K562 (cell line): ENCODE measurements around the gene FAM131C. TPM values are rescaled to one million over a fixed set of nuclear protein-coding genes. Genes with fewer than 3 reads are reported as not detected.

ENCODE experiments used
- ATAC-seq: fragments of 200-7000 bp; cut with Tn5 transposase; 3 replicates; pipeline ENCODE4 v1.9.1; 2020; ENCODE audit warnings: moderate library complexity
- BruUV-seq: library from RNA; stranded (reverse); fragments of 400-500 nt; replicated peaks from 2 replicates; lab custom pipeline; 2021; lab: Mats Ljungman, UMichigan
- CTCF ChIA-PET: fragments of 300-600 bp; formaldehyde crosslinking; extraction: SDS; loops from one replicate; lab custom pipeline; 2021; ENCODE audit warnings: low intra/inter-chr PET ratio; lab: Yijun Ruan, JAX
- POLR2A ChIA-PET: fragments of 300-600, 350-650 bp; sonication (Branson Sonifier 250); formaldehyde crosslinking; extraction: SDS; loops from one replicate; lab custom pipeline; 2021; ENCODE audit warnings: antibody characterized with exemption, inconsistent platforms; lab: Yijun Ruan, JAX
- DNase-seq, 4 experiments: peaks; one replicate each; pipeline versions ENCODE4 v3.0.0 to v3.0.0-alpha.2; 2011 to 2018; ENCODE audit warnings: low spot score in 3 of 4, mixed read lengths in 3 of 4; ENCODE audit errors: extremely low read depth in 1 of 4
- FAIRE-seq: peaks from 2 replicates; lab custom pipeline; 2011; peaks lifted over from hg19 to GRCh38; lab: Jason Lieb, UNC
- H2AFZ ChIP-seq: 2 replicates; pipeline ENCODE4 v1.6.0; 2011; ENCODE audit warnings: low read depth, low read length, control low read depth, inconsistent platforms
- H3K27ac ChIP-seq: fragments of 200-600 bp; 3 replicates; pipeline ENCODE4 v1.8.0; 2011; ENCODE audit warnings: low read depth, mild to moderate bottlenecking, control low read depth, inconsistent platforms, low read length, moderate library complexity, mixed read lengths; ENCODE audit errors: extremely low read depth
- H3K27me3 ChIP-seq, 2 experiments: fragments of 300-600 bp in 1 of 2; 2 replicates in 1 of 2; 3 replicates in 1 of 2; pipeline versions ENCODE4 v1.6.0 to v1.8.0; 2011; ENCODE audit warnings: inconsistent platforms in 2 of 2, low read length in 2 of 2, mild to moderate bottlenecking in 1 of 2, mixed read lengths in 1 of 2, moderate library complexity in 1 of 2; ENCODE audit not compliant: control insufficient read depth in 2 of 2, insufficient read depth in 2 of 2
- H3K36me3 ChIP-seq: fragments of 300-600 bp; 3 replicates; pipeline ENCODE4 v1.8.0; 2011; ENCODE audit warnings: mild to moderate bottlenecking, low read length, inconsistent platforms; ENCODE audit not compliant: control insufficient read depth, insufficient read depth
- H3K4me1 ChIP-seq, 2 experiments: fragments of 200-600 bp in 1 of 2; replicated peaks in 1 of 2; 2 replicates in 1 of 2; 3 replicates in 1 of 2; pipeline versions ENCODE4 v1.5.1 to v1.8.0; 2011; ENCODE audit warnings: inconsistent platforms in 2 of 2, low read length in 2 of 2, mild to moderate bottlenecking in 1 of 2, mixed read lengths in 1 of 2, moderate library complexity in 1 of 2; ENCODE audit not compliant: control insufficient read depth in 2 of 2, insufficient read depth in 2 of 2
- H3K4me2 ChIP-seq: 2 replicates; pipeline ENCODE4 v1.6.1; 2011; ENCODE audit warnings: low read length, control low read depth, inconsistent platforms, mixed read lengths; ENCODE audit not compliant: insufficient read depth
- H3K4me3 ChIP-seq: fragments of 200-600 bp; sonication (generic), shearing (Covaris generic); 2 replicates; pipeline ENCODE4 v1.5.1; 2016; ENCODE audit warnings: control low read depth, inconsistent platforms
- H3K79me2 ChIP-seq: fragments of 200-600 bp; 3 replicates; pipeline ENCODE4 v1.8.0; 2011; ENCODE audit warnings: low read length, inconsistent platforms; ENCODE audit not compliant: control insufficient read depth, insufficient read depth
- H3K9ac ChIP-seq, 2 experiments: 2 replicates each; pipeline versions ENCODE4 v1.6.0 to v1.6.1; 2011; ENCODE audit warnings: low read depth in 2 of 2, low read length in 2 of 2, control low read depth in 1 of 2, inconsistent platforms in 1 of 2, mild to moderate bottlenecking in 1 of 2, mixed read lengths in 1 of 2; ENCODE audit not compliant: insufficient read depth in 1 of 2
- H3K9me1 ChIP-seq: one replicate; pipeline ENCODE4 v1.6.0; 2011; ENCODE audit warnings: inconsistent platforms, mild to moderate bottlenecking, low read length, moderate library complexity; ENCODE audit not compliant: control insufficient read depth, insufficient read depth
- H3K9me3 ChIP-seq: replicated peaks from 2 replicates; pipeline ENCODE4 v1.5.1; 2011; ENCODE audit warnings: low read depth, low read length, inconsistent platforms; ENCODE audit not compliant: control insufficient read depth, insufficient read depth
- H4K20me1 ChIP-seq: replicated peaks from 2 replicates; pipeline ENCODE4 v1.6.1; 2011; ENCODE audit warnings: low read length, inconsistent platforms, mixed read lengths; ENCODE audit not compliant: control insufficient read depth, insufficient read depth
- CBFA2T2 ChIP-seq: fragments of 450-650 bp; conservative IDR thresholded peaks from 2 replicates; pipeline ENCODE4 v1.6.1; 2017; ENCODE audit warnings: mild to moderate bottlenecking
- CTBP1 ChIP-seq: fragments of 450-650 bp; IDR thresholded peaks from 2 replicates; pipeline ENCODE4 v1.6.1; 2016; ENCODE audit warnings: borderline replicate concordance
- MAFK ChIP-seq: IDR thresholded peaks from 2 replicates; pipeline ENCODE4 v1.6.1; 2011; ENCODE audit warnings: low read length, improper control_type of control experiment
- NFE2 ChIP-seq: IDR thresholded peaks from 2 replicates; pipeline ENCODE4 v1.6.1; 2014; ENCODE audit warnings: antibody characterized with exemption, low read depth
- RERE ChIP-seq: sonication (generic); formaldehyde crosslinking; IDR thresholded peaks from 2 replicates; pipeline ENCODE4 v1.8.0; 2023; ENCODE audit warnings: missing genetic modification reagents, mild to moderate bottlenecking, borderline replicate concordance
- TGIF2 ChIP-seq: sonication (generic); formaldehyde crosslinking; IDR thresholded peaks from 2 replicates; pipeline ENCODE4 v1.8.1; 2022; ENCODE audit warnings: mild to moderate bottlenecking, missing genetic modification reagents, moderate library complexity
- ZBTB40 ChIP-seq, 2 experiments: fragments of 450-650 bp in 1 of 2; sonication (generic) in 1 of 2; formaldehyde crosslinking in 1 of 2; IDR thresholded peaks; 2 replicates each; pipeline versions ENCODE4 v1.7.1 to v1.9.0; 2016 to 2022; ENCODE audit warnings: inconsistent platforms in 1 of 2, mild to moderate bottlenecking in 1 of 2, missing genetic modification reagents in 1 of 2
- ZNF316 ChIP-seq: fragments of 450-650 bp; IDR thresholded peaks from 2 replicates; pipeline ENCODE4 v1.6.1; 2016
- WGBS: fragments of 100-300 bp; shearing (Covaris generic); methylation state at CpG from one replicate; pipeline ENCODE4 v1.1.6; 2016; ENCODE audit warnings: low coverage, mixed read lengths; ENCODE audit not compliant: insufficient coverage; ENCODE audit errors: missing lambda C conversion rate; 5-methylcytosine and 5-hydroxymethylcytosine counted together
- in situ Hi-C: fragments of 300-500 bp; cut with MboI; formaldehyde crosslinking; loops from 4 replicates; pipeline ENCODE4 v1.15.0; 2018; ENCODE audit warnings: inconsistent platforms, mixed read lengths
- intact Hi-C: fragments of 100-400 bp; cut with micrococcal nuclease; formaldehyde crosslinking; loops from 2 replicates; pipeline ENCODE4 v1.14.2; 2022
- polyA plus RNA-seq, 8 experiments: library from polyadenylated mRNA; depleted of rRNA in 4 of 8; stranded (reverse) in 5 of 8; unstranded in 3 of 8; fragments of >200 nt; fragmentation: Nextera tagmentation in 2 of 8; fragmentation: Illumina TruSeq in 1 of 8; extraction: Ambion mirVana in 2 of 8; extraction: Trizol in 1 of 8; gene quantifications; 2 replicates each; pipeline versions ENCODE4 v1.2.1 to v1.2.3, GENCODE V29; 2011 to 2014; ENCODE audit warnings: inconsistent platforms in 1 of 8, missing spikeins in 1 of 8
- total RNA-seq, 7 experiments: library from RNA; depleted of rRNA in 6 of 7; stranded (reverse); fragments of >200 nt in 6 of 7; fragmentation: Illumina TruSeq in 2 of 7; extraction: Trizol in 2 of 7; gene quantifications; 2 replicates each; pipeline versions ENCODE4 v1.2.1 to v1.2.3, GENCODE V29; 2011 to 2021; ENCODE audit warnings: low replicate concordance in 1 of 7

Gene FAM131C
- total and polyA plus RNA-seq, 9 of the 15 experiments (the other 6 are each of a cell fraction or from before 2014, with no cell fraction given): 0.10 to 0.29 (median 0.16) TPM; not detected in 6

- Histone ChIP-seq H3K4me2 (no peak overlapping the region), H3K27me3 (no peaks in the 10 kb centered on the region; a peak in 1 of 5 replicates), H3K4me3 (no peak overlapping the region), H2AFZ (peak overlapping the region; percentile 38; the same call in 1 of the 2 replicates), H3K79me2 (no peaks in the 10 kb centered on the region), H3K36me3 (no peaks in the 10 kb centered on the region), H4K20me1 (no peaks in the 10 kb centered on the region), H3K27ac (no peak overlapping the region), H3K4me1 (peaks cover 10 to 35% of the 10 kb centered on the region in 2 experiments; a peak in 4 of 5 replicates), H3K9ac (peak overlapping the region in 1 of 2 experiments; percentile 67; a peak in 2 of 4 replicates), H3K9me1 (no peaks in the 10 kb centered on the region), H3K9me3 (no peaks in the 10 kb centered on the region)
- intact Hi-C loops (no loop called here), in situ Hi-C loops (no loop called here)
- peak; percentile 57 for ATAC-seq
- BruUV-seq: no TSS peak
- FAIRE-seq: peak; percentile 61
- CTCF ChIA-PET: no interaction called here
- peak in 2 of 4 experiments; percentile 45 to 48 for DNase-seq
- POLR2A ChIA-PET: interaction anchor here (0.6 to 1.1 kb wide), 2 partner anchors 10 to 55 kb away, joined by 3 to 4 read pairs; no protein-coding TSS in a partner anchor
- 21% methylated on average over 9 of the region's 9 CpGs for WGBS
- TF ChIP-seq RERE (CRISPR knock-in tag) (no peak), TGIF2 (CRISPR knock-in tag) (no peak), NFE2 (peak; percentile 3; the same call in 1 of the 2 replicates), ZNF316 (peak; percentile 86), CBFA2T2 (no peak), CTBP1 (0 out of 2 replicates have a peak, but pooled peaks have one; percentile 15), MAFK (peak; percentile 43; the same call in 1 of the 2 replicates), ZBTB40 (IDR thresholded peaks at IDR 0.05) (no peak), ZBTB40 (CRISPR knock-in tag; IDR thresholded peaks at IDR 0.05) (no peak)
These were observed 15.5 kb upstream of the FAM131C start for GRCh38 chr1:16088996-16089395.
